Loucy (cell line): ENCODE data around the gene GNL3.

Experiments
- H2AFZ ChIP-seq: fragments of 200-600 bp; sonication (generic); 2 replicates; pipeline ENCODE4 v1.6.0; 2016; ENCODE audit warnings: antibody characterized with exemption, mild to moderate bottlenecking, low read length, moderate library complexity
- H3F3A ChIP-seq: fragments of 200-600 bp; 2 replicates; pipeline ENCODE4 v1.6.0; 2016; ENCODE audit warnings: antibody characterized with exemption, low read depth, mild to moderate bottlenecking
- H3K27me3 ChIP-seq: fragments of 200-600 bp; sonication (generic); 2 replicates; pipeline ENCODE4 v1.6.1; 2014; ENCODE audit warnings: low read length, mild to moderate bottlenecking; ENCODE audit not compliant: insufficient read depth, poor library complexity, severe bottlenecking
- H3K36me3 ChIP-seq: fragments of 200-600 bp; sonication (generic); 2 replicates; pipeline ENCODE4 v1.6.1; 2016; ENCODE audit warnings: low read length; ENCODE audit not compliant: insufficient read depth
- H3K4me1 ChIP-seq: fragments of 200-600 bp; sonication (generic); 2 replicates; pipeline ENCODE4 v1.5.1; 2014; ENCODE audit warnings: low read length, mild to moderate bottlenecking; ENCODE audit not compliant: insufficient read depth, poor library complexity, severe bottlenecking
- H3K4me2 ChIP-seq: fragments of 200-600 bp; sonication (generic); 2 replicates; pipeline ENCODE4 v1.6.0; 2014; ENCODE audit warnings: antibody characterized with exemption, low read length, low read depth, mild to moderate bottlenecking; ENCODE audit not compliant: poor library complexity, severe bottlenecking
- H3K4me3 ChIP-seq: fragments of 200-600 bp; sonication (generic); 2 replicates; pipeline ENCODE4 v1.5.1; 2014; ENCODE audit warnings: low read length, mild to moderate bottlenecking, mixed read lengths; ENCODE audit not compliant: poor library complexity, severe bottlenecking
- H3K79me2 ChIP-seq: fragments of 200-600 bp; sonication (generic); 2 replicates; pipeline ENCODE4 v1.6.1; 2014; ENCODE audit warnings: low read length; ENCODE audit not compliant: insufficient read depth
- H3K9ac ChIP-seq: fragments of 200-600 bp; sonication (generic); 2 replicates; pipeline ENCODE4 v1.6.0; 2014; ENCODE audit warnings: mild to moderate bottlenecking, low read depth, low read length, moderate library complexity; ENCODE audit not compliant: poor library complexity, severe bottlenecking
- H3K9me2 ChIP-seq: fragments of 200-600 bp; sonication (generic); replicated peaks from 2 replicates; pipeline ENCODE4 v1.6.1; 2016; ENCODE audit warnings: low read depth, low read length, mixed read lengths
- H3K9me3 ChIP-seq: fragments of 200-600 bp; sonication (generic); 2 replicates; pipeline ENCODE4 v1.6.1; 2014; ENCODE audit warnings: mild to moderate bottlenecking, antibody characterized with exemption, low read length, low read depth; ENCODE audit not compliant: insufficient read depth
- H4K20me1 ChIP-seq: fragments of 200-600 bp; sonication (generic); 2 replicates; pipeline ENCODE4 v1.6.0; 2014; ENCODE audit warnings: antibody characterized with exemption, low read length, mild to moderate bottlenecking; ENCODE audit not compliant: insufficient read depth, poor library complexity, severe bottlenecking
- CTCF ChIP-seq: fragments of 200-600 bp; sonication (generic); conservative IDR thresholded peaks from 2 replicates; pipeline ENCODE4 v1.5.1; 2014; ENCODE audit warnings: mild to moderate bottlenecking, antibody characterized with exemption, low read length
- EZH2phosphoT487 ChIP-seq: fragments of 200-600 bp; IDR thresholded peaks from 2 replicates; pipeline ENCODE4 v1.6.1; 2018; ENCODE audit warnings: antibody characterized with exemption, mild to moderate bottlenecking, moderate library complexity, borderline replicate concordance

Gene GNL3

GRCh38 chr3:52684184-52684583, 1.6 kb upstream of the GNL3 start:
- H3K4me2 ChIP-seq = peak overlapping the region; percentile 90
- peak overlapping the region; percentile 95 for H3K4me3 ChIP-seq
- peak overlapping the region; percentile 95 for H3K9ac ChIP-seq
- TF ChIP-seq EZH2phosphoT487 (no peak), CTCF (no peak)
- peaks cover 95% of the 10 kb centered on the region for H3K79me2 ChIP-seq
- no peaks in the 10 kb centered on the region for H3K9me2 ChIP-seq
- H3K27me3 ChIP-seq = no peaks in the 10 kb centered on the region
- 0 out of 2 replicates have a peak, but pooled peaks cover 3% of the 10 kb centered on the region for H3F3A ChIP-seq
- H3K36me3 ChIP-seq = peaks cover 23% of the 10 kb centered on the region
- no peaks in the 10 kb centered on the region for H3K9me3 ChIP-seq
- peaks cover 58% of the 10 kb centered on the region for H4K20me1 ChIP-seq
- H3K4me1 ChIP-seq = peaks cover 76% of the 10 kb centered on the region
- H2AFZ ChIP-seq = no peak overlapping the region

- 0 out of 2 replicates have a peak, but pooled peaks cover 3% of the 10 kb centered on the region for H3F3A ChIP-seq
- H3K79me2 ChIP-seq = peaks cover 93% of the 10 kb centered on the region
- H3K36me3 ChIP-seq = peaks cover 29% of the 10 kb centered on the region
- H3K4me3 ChIP-seq = peak overlapping the region; percentile 95
- peak overlapping the region; percentile 90 for H3K4me2 ChIP-seq
- H3K9me2 ChIP-seq = no peaks in the 10 kb centered on the region
- H2AFZ ChIP-seq = peak overlapping the region; percentile 89
- H3K9ac ChIP-seq = peak overlapping the region; percentile 95
- no peaks in the 10 kb centered on the region for H3K27me3 ChIP-seq
- TF ChIP-seq EZH2phosphoT487 = no peak
- H3K4me1 ChIP-seq = peaks cover 68% of the 10 kb centered on the region
- H4K20me1 ChIP-seq = peaks cover 63% of the 10 kb centered on the region
- H3K9me3 ChIP-seq = no peaks in the 10 kb centered on the region
These were observed 535 bp upstream of the GNL3 start for GRCh38 chr3:52685285-52685708.

- Histone ChIP-seq H3K9me2 (no peaks in the 10 kb centered on the region), H3K9me3 (no peaks in the 10 kb centered on the region), H2AFZ (no peak overlapping the region), H4K20me1 (peaks cover 73% of the 10 kb centered on the region), H3K4me2 (peak overlapping the region; percentile 99), H3K36me3 (peaks cover 56% of the 10 kb centered on the region), H3K9ac (peak overlapping the region; percentile 95), H3K4me3 (peak overlapping the region; percentile 95), H3K27me3 (no peaks in the 10 kb centered on the region), H3F3A (0 out of 2 replicates have a peak, but pooled peaks cover 3% of the 10 kb centered on the region), H3K79me2 (peaks cover 88% of the 10 kb centered on the region), H3K4me1 (peaks cover 54% of the 10 kb centered on the region)
- TF ChIP-seq CTCF (no peak), EZH2phosphoT487 (no peak)
These were observed 2.4 kb downstream of the GNL3 start for GRCh38 chr3:52688266-52688665.

GRCh38 chr3:52689151-52689550, 3.3 kb downstream of the GNL3 start:
- peak overlapping the region; percentile 99 for H3K4me2 ChIP-seq

More at GRCh38 chr3:52689151-52689550, 3.3 kb downstream of the GNL3 start:
- peaks cover 79% of the 10 kb centered on the region for H3K79me2 ChIP-seq
- no peak overlapping the region for H3K4me3 ChIP-seq
- no peak for TF ChIP-seq EZH2phosphoT487
- TF ChIP-seq CTCF = no peak
- no peak overlapping the region for H2AFZ ChIP-seq
- H3K9me2 ChIP-seq = no peaks in the 10 kb centered on the region
- peak overlapping the region; percentile 95 for H3K9ac ChIP-seq
- peaks cover 74% of the 10 kb centered on the region for H4K20me1 ChIP-seq
- no peaks in the 10 kb centered on the region for H3K27me3 ChIP-seq
- H3K9me3 ChIP-seq = no peaks in the 10 kb centered on the region
- peaks cover 64% of the 10 kb centered on the region for H3K36me3 ChIP-seq
- H3K4me1 ChIP-seq = peaks cover 49% of the 10 kb centered on the region
- 0 out of 2 replicates have a peak, but pooled peaks cover 3% of the 10 kb centered on the region for H3F3A ChIP-seq
